ENCODE data around the gene BCKDHB.

- TF ChIP-seq ETS1 (IDR thresholded peaks at IDR 0.05) = no peak
- no peak for TF ChIP-seq CTCF (conservative IDR thresholded peaks at IDR 0.05; ENCODE audit: low read depth in 2 of 2)
- TF ChIP-seq REST (IDR thresholded peaks at IDR 0.05; ENCODE audit: unreplicated experiment) = no peak
- no peak for TF ChIP-seq EZH2 (IDR thresholded peaks at IDR 0.05; ENCODE audit: low read depth, unreplicated experiment)
These were observed 96.8 kb downstream of the BCKDHB start for GRCh38 chr6:80203283-80203682.
